ENCODE data around the gene EYA3.
A peak's percentile ranks its signal among the peaks of the same experiment; 100 is the strongest.

The EYA3 gene

GRCh38 chr1:27959792-27960603 lies 128.4 kb downstream of the EYA3 start, which contains the start of gene XKR8:
Gene XKR8, plus strand, starts transcription at chr1:27959973. Its CDS starts 97 bp downstream, at chr1:27960070.
- Histone ChIP-seq H3K79me2 (ENCODE audit: insufficient read depth, low read length) (peaks cover 8% of the 10 kb centered on the region), H3K27me3 (ENCODE audit: insufficient read depth, low read length, poor library complexity) (no peaks in the 10 kb centered on the region), H4K20me1 (ENCODE audit: insufficient read depth, low read length) (no peaks in the 10 kb centered on the region), H3K4me3 (ENCODE audit: low read depth in 1 of 2, low read length in 2 of 2) (peak within 1 kb of the TSS; percentile 58 to 97), H3K27ac (ENCODE audit: low read length) (peak within 1 kb of the TSS; percentile 72), H3K4me1 (ENCODE audit: insufficient read depth, low read length) (peaks cover 33% of the 10 kb centered on the region), H3K9ac (ENCODE audit: low read depth, low read length) (peak within 1 kb of the TSS; percentile 62), H3K4me2 (ENCODE audit: insufficient read depth, low read length) (peak within 1 kb of the TSS; percentile 100), H3K36me3 (ENCODE audit: insufficient read depth, low read length) (peaks cover 11% of the 10 kb centered on the region), H3K9me3 (ENCODE audit: insufficient read depth, low read length, severe bottlenecking) (no peaks in the 10 kb centered on the region), H2AFZ (ENCODE audit: low read depth, low read length) (peak within 1 kb of the TSS; percentile 91)
- peak; percentile 90 for DNase-seq
- TF ChIP-seq CTCF (IDR thresholded peaks at IDR 0.05; ENCODE audit: borderline replicate concordance, extremely low read depth, low read length, poor library complexity, severe bottlenecking), result peak; percentile 59
- TF ChIP-seq EZH2 (IDR thresholded peaks at IDR 0.05; ENCODE audit: borderline replicate concordance, low read depth, low read length, severe bottlenecking), result no peak
- ATAC-seq (ENCODE audit: insufficient read depth, low read depth), result peak; percentile 99

GRCh38 chr1:27958513-27958912 lies 129.9 kb downstream of the EYA3 start:
- Histone ChIP-seq H3K27ac (ENCODE audit: low read length) (no peak overlapping the region), H3K79me2 (ENCODE audit: insufficient read depth, low read length) (peaks cover 8% of the 10 kb centered on the region), H3K4me1 (ENCODE audit: insufficient read depth, low read length) (peaks cover 33% of the 10 kb centered on the region), H3K27me3 (ENCODE audit: insufficient read depth, low read length, poor library complexity) (no peaks in the 10 kb centered on the region), H4K20me1 (ENCODE audit: insufficient read depth, low read length) (no peaks in the 10 kb centered on the region), H2AFZ (ENCODE audit: low read depth, low read length) (0 out of 2 replicates have a peak overlapping the region, but pooled peaks have one; percentile 8), H3K9ac (ENCODE audit: low read depth, low read length) (no peak overlapping the region), H3K4me2 (ENCODE audit: insufficient read depth, low read length) (peak overlapping the region; percentile 100; the same call in 1 of the 2 replicates), H3K4me3 (ENCODE audit: low read depth in 1 of 2, low read length in 2 of 2) (no peak overlapping the region), H3K36me3 (ENCODE audit: insufficient read depth, low read length) (peaks cover 3% of the 10 kb centered on the region; the same call in 1 of the 2 replicates), H3K9me3 (ENCODE audit: insufficient read depth, low read length, severe bottlenecking) (no peaks in the 10 kb centered on the region)
- no peak for ATAC-seq (ENCODE audit: insufficient read depth, low read depth)
- TF ChIP-seq CTCF (IDR thresholded peaks at IDR 0.05; ENCODE audit: borderline replicate concordance, extremely low read depth, low read length, poor library complexity, severe bottlenecking) (no peak), EZH2 (IDR thresholded peaks at IDR 0.05; ENCODE audit: borderline replicate concordance, low read depth, low read length, severe bottlenecking) (no peak)
- no peak for DNase-seq

GRCh38 chr1:27957655-27958054 lies 130.8 kb downstream of the EYA3 start:
- DNase-seq, result no peak
- no peaks in the 10 kb centered on the region for H3K27me3 ChIP-seq (ENCODE audit: insufficient read depth, low read length, poor library complexity)
- H2AFZ ChIP-seq (ENCODE audit: low read depth, low read length), result no peak overlapping the region
- H3K9ac ChIP-seq (ENCODE audit: low read depth, low read length), result no peak overlapping the region
- H3K4me2 ChIP-seq (ENCODE audit: insufficient read depth, low read length), result no peak overlapping the region
- H3K4me3 ChIP-seq (ENCODE audit: low read depth in 1 of 2, low read length in 2 of 2), result no peak overlapping the region
- H3K27ac ChIP-seq (ENCODE audit: low read length), result no peak overlapping the region
- ATAC-seq (ENCODE audit: insufficient read depth, low read depth), result no peak
- H4K20me1 ChIP-seq (ENCODE audit: insufficient read depth, low read length), result no peaks in the 10 kb centered on the region
- no peaks in the 10 kb centered on the region for H3K9me3 ChIP-seq (ENCODE audit: insufficient read depth, low read length, severe bottlenecking)
- H3K36me3 ChIP-seq (ENCODE audit: insufficient read depth, low read length), result peaks cover 3% of the 10 kb centered on the region; the same call in 1 of the 2 replicates
- TF ChIP-seq EZH2 (IDR thresholded peaks at IDR 0.05; ENCODE audit: borderline replicate concordance, low read depth, low read length, severe bottlenecking) (no peak), CTCF (IDR thresholded peaks at IDR 0.05; ENCODE audit: borderline replicate concordance, extremely low read depth, low read length, poor library complexity, severe bottlenecking) (no peak)
- peaks cover 8% of the 10 kb centered on the region for H3K79me2 ChIP-seq (ENCODE audit: insufficient read depth, low read length)
- H3K4me1 ChIP-seq (ENCODE audit: insufficient read depth, low read length), result peaks cover 33% of the 10 kb centered on the region

Data from DND-41 (cell line).